MCF 10A (cell line): Measurements from ENCODE around the gene SYCP2. TPM values are rescaled to one million over a fixed set of nuclear protein-coding genes. Genes with fewer than 3 reads are reported as not detected.

Experiments
- BruUV-seq: library from RNA; stranded (reverse); fragments of 400-500 nt; replicated peaks from 2 replicates; lab custom pipeline; 2021; lab: Mats Ljungman, UMichigan
- CTCF ChIA-PET: fragments of 300-600 bp; sonication (Branson Sonifier 250); formaldehyde crosslinking; extraction: SDS; loops from one replicate; lab custom pipeline; 2021; ENCODE audit warnings: antibody characterized with exemption, inconsistent platforms; lab: Yijun Ruan, JAX
- POLR2A ChIA-PET: fragments of 300-600, 350-650 bp; sonication (Branson Sonifier 250); formaldehyde crosslinking; extraction: SDS; loops from one replicate; lab custom pipeline; 2020; ENCODE audit warnings: antibody characterized with exemption, inconsistent platforms; lab: Yijun Ruan, JAX
- DNase-seq: peaks from one replicate; pipeline ENCODE4 v3.0.0-alpha.2; 2018; ENCODE audit not compliant: unreplicated experiment
- H3K27ac Mint-ChIP-seq: one replicate; pipeline ENCODE4 v1.8.0; 2022; ENCODE audit warnings: mild to moderate bottlenecking, low read depth, mixed read lengths; ENCODE audit not compliant: unreplicated experiment
- H3K27me3 Mint-ChIP-seq: one replicate; pipeline ENCODE4 v1.8.0; 2022; ENCODE audit warnings: mixed read lengths; ENCODE audit not compliant: insufficient read depth, unreplicated experiment
- H3K36me3 Mint-ChIP-seq: one replicate; pipeline ENCODE4 v1.8.0; 2022; ENCODE audit warnings: mild to moderate bottlenecking, moderate library complexity, mixed read lengths; ENCODE audit not compliant: insufficient read depth, unreplicated experiment
- H3K4me1 Mint-ChIP-seq: one replicate; pipeline ENCODE4 v1.8.0; 2022; ENCODE audit warnings: mixed read lengths; ENCODE audit not compliant: insufficient read depth, unreplicated experiment
- H3K4me3 Mint-ChIP-seq: one replicate; pipeline ENCODE4 v1.8.0; 2022; ENCODE audit warnings: mild to moderate bottlenecking, moderate library complexity, mixed read lengths; ENCODE audit not compliant: unreplicated experiment
- H3K9me3 Mint-ChIP-seq: one replicate; pipeline ENCODE4 v1.8.0; 2022; ENCODE audit warnings: mixed read lengths; ENCODE audit not compliant: unreplicated experiment
- CTCF ChIP-seq: fragments of 200-600 bp; IDR thresholded peaks from one replicate; pipeline ENCODE4 v1.8.0; 2022; ENCODE audit warnings: antibody characterized with exemption, mild to moderate bottlenecking; ENCODE audit not compliant: unreplicated experiment
- intact Hi-C: fragments of 100-400 bp; cut with micrococcal nuclease; formaldehyde crosslinking; loops from 2 replicates; pipeline ENCODE4 v1.14.1; 2022
- total RNA-seq: library from RNA; stranded (reverse); gene quantifications from 2 replicates; pipeline ENCODE4 v1.2.3, GENCODE V29; 2022

Gene SYCP2
- total RNA-seq, 1 experiment from 2014 or later, result 0.35 TPM

DNA sequence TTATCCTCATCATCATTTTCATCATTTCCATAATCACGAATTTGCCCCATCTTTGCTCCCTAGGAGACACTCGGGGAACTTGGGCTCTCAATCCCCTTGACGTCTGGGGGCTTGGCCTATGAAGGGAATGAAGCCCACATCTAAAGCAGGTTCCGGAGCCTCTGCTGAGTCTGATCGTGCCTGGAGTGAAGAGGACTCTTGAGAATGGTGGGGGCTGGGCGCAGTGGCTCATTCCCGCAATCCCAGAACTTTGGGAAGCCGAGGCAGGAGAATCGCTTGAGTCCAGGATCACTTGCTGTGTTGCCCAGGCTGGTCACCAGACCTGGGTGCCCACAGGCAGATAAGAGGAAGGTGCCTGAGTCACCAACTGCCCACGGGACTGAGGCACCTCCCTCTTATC is 114.5 kb downstream of the SYCP2 start:
- intact Hi-C loops, result no loop called here
- H3K27me3 Mint-ChIP-seq, result no peaks in the 10 kb centered on the region
- CTCF ChIA-PET, result interaction anchor here (0.5 to 3.9 kb wide), 8 partner anchors 12 to 253 kb away, joined by 3 to 36 read pairs (median 4); no protein-coding TSS in a partner anchor
- peaks cover 24% of the 10 kb centered on the region for H3K4me1 Mint-ChIP-seq
- POLR2A ChIA-PET, result interaction anchor here (0.6 to 3.1 kb wide), 3 partner anchors 16 to 18 kb away, joined by 3 to 18 read pairs (median 6); no protein-coding TSS in a partner anchor
- no peak for DNase-seq
- H3K36me3 Mint-ChIP-seq, result no peaks in the 10 kb centered on the region
- TF ChIP-seq CTCF, result no peak
- BruUV-seq, result no TSS peak
- no peak overlapping the region for H3K4me3 Mint-ChIP-seq
- H3K9me3 Mint-ChIP-seq, result no peaks in the 10 kb centered on the region
- H3K27ac Mint-ChIP-seq, result no peak overlapping the region

DNA sequence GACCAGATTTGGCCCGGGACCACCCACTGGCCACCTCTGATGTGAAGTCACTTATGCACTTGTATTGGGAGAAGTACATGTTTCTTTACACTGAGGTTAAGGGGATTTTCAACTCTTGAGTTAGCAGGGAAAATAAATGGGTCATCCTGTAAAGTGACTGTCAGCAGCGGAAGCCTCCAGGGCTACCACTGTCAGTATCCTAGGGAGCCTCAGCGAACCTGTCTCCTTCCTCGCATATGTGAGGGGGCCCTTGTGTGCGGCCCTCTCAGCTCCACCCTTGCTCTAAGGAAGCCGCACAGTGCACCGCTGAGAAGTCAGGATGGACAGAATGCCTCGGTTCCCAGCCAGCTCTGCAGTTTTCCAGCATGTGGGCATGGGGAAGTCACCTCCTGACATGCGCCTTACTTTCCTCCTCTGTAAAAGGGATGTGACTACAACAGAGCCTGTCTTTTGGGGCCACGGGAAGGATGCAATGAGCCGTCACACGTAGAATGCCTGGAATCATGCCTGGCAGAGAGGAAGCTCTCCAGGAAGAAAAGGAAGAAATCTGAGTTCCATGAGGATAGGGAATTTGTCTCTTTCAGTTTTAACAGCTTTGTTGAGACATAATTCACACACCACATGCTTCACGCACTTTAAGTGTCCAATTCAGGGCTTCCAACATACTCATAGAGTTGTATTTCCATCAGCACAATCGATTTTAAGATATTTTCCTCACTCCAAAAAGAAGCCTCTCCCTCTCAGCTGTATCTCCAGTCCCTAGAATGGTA is 115.4 kb downstream of the SYCP2 start:
- no TSS peak for BruUV-seq
- ChIA-PET CTCF (interaction anchor here (1.2 to 3.9 kb wide), 5 partner anchors 8 to 220 kb away, joined by 4 to 30 read pairs (median 7); no protein-coding TSS in a partner anchor), POLR2A (interaction anchor here (0.6 to 1.9 kb wide), 3 partner anchors 8 to 19 kb away, joined by 3 to 6 read pairs (median 3); no protein-coding TSS in a partner anchor)
- Mint-ChIP-seq H3K4me3 (no peak overlapping the region), H3K27me3 (no peaks in the 10 kb centered on the region), H3K9me3 (no peaks in the 10 kb centered on the region), H3K36me3 (no peaks in the 10 kb centered on the region), H3K4me1 (peaks cover 24% of the 10 kb centered on the region), H3K27ac (no peak overlapping the region)
- intact Hi-C loops, result no loop called here
- no peak for TF ChIP-seq CTCF
- DNase-seq, result no peak

DNA sequence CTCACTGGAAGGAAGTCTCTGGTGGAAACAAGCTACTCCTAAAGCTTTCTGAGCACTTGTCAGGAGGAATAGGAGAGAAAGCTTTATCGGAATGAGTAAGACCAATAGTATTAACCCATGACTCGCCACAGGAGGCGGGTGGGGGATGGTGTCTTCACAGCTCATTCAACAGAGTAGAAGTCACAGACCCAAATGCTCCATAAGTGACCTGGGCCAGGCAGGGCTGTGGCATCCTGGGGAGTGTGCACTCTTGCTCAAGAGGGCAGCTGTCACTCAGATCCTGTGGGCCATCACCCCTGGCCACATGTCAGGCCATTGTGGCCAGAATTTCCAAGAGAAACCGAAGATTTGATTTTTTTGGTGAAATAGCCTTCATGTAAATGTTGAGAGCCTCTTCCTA is 116.0 kb downstream of the SYCP2 start:
- peaks cover 24% of the 10 kb centered on the region for H3K4me1 Mint-ChIP-seq
- no TSS peak for BruUV-seq
- intact Hi-C loops, result no loop called here
- H3K27ac Mint-ChIP-seq, result no peak overlapping the region
- no peaks in the 10 kb centered on the region for H3K36me3 Mint-ChIP-seq
- ChIA-PET CTCF (interaction anchor here (1.1 to 3.9 kb wide), 6 partner anchors 8 to 219 kb away, joined by 4 to 30 read pairs (median 6); no protein-coding TSS in a partner anchor), POLR2A (interaction anchor here (1.4 to 1.9 kb wide), 2 partner anchors 9 to 19 kb away, joined by 3 to 6 read pairs; no protein-coding TSS in a partner anchor)
- no peak for DNase-seq
- H3K4me3 Mint-ChIP-seq, result no peak overlapping the region
- H3K27me3 Mint-ChIP-seq, result no peaks in the 10 kb centered on the region
- no peaks in the 10 kb centered on the region for H3K9me3 Mint-ChIP-seq
- TF ChIP-seq CTCF, result no peak

DNA sequence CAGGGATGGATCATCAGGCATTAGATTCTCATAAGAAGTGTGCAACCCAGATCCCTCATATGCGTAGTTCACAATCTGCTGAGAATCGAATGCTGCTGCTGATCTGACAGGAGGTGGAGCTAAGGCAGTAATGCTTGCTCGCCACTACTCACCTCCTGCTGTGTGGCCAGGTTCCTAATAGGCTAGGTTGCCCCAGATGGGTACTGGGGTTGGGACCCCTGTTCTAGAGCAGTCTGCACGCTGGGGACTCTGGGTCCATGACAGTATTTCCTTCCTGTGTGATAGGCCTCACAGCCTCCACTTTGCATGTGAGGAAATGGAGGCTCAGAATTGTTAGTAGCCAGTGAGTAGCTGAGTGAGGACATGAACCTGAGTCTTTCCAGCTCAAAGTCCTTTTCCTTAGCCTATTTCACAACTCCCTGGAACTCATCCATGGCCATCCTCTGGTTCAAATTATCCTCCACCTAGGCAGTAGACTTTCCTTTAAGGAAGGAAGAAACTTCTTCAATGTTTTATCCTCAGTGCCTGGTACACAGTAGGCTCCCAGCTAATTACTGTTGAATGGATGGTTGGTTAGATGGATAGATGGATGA is 117.2 kb downstream of the SYCP2 start:
- H3K4me3 Mint-ChIP-seq, result no peak overlapping the region

More for the DNA sequence above, 117.2 kb downstream of the SYCP2 start:
- intact Hi-C loops, result no loop called here
- Mint-ChIP-seq H3K27me3 (no peaks in the 10 kb centered on the region), H3K4me1 (peaks cover 19% of the 10 kb centered on the region), H3K9me3 (no peaks in the 10 kb centered on the region), H3K27ac (no peak overlapping the region), H3K36me3 (no peaks in the 10 kb centered on the region)
- no peak for DNase-seq
- ChIA-PET CTCF (interaction anchor here (0.7 to 3.9 kb wide), 6 partner anchors 9 to 67 kb away, joined by 3 to 30 read pairs (median 6); no protein-coding TSS in a partner anchor), POLR2A (no interaction called here)
- TF ChIP-seq CTCF, result no peak
- no TSS peak for BruUV-seq
